ENCODE measurements around the gene SMYD1.
"Not testable (repeated sequence)": the region's sequence is repeated elsewhere in the genome, so short reads cannot be mapped to it uniquely, and the experiment has no call there.

Gene SMYD1

DNA sequence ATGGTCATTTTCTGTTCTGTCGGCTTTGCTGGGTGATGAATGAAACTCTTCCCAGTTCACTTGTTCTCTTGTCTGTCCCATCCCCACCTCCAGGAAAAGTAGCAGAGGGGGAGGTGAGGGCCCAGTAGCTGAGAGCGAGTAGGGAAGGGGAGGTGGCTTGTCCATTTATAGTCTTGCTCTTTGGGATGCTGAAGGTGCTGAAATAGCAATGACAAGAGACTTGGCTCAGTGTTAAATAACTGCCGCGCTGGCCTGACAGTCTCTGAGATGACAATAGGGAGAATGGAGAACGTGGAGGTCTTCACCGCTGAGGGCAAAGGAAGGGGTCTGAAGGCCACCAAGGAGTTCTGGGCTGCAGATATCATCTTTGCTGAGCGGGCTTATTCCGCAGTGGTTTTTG lies at the start of gene SMYD1:
Gene SMYD1, plus strand, starts transcription at position 228 of the 400 bp plus-strand sequence. Its CDS starts 40 bp downstream, at position 268.
- no peaks in the 10 kb centered on the region for H3K36me3 ChIP-seq (ENCODE audit: control insufficient read depth, insufficient read depth, low read length)
- no peak within 1 kb of the TSS for H3K9ac ChIP-seq
- H3K4me3 ChIP-seq (ENCODE audit: low read depth, low read length), result no peak within 1 kb of the TSS
- no peak within 1 kb of the TSS for H3K27ac ChIP-seq
- no peaks in the 10 kb centered on the region for H3K27me3 ChIP-seq (ENCODE audit: control insufficient read depth, insufficient read depth, low read length)
- no peaks in the 10 kb centered on the region for H3K9me3 ChIP-seq (ENCODE audit: control insufficient read depth, low read length)
- H3K79me2 ChIP-seq, result no peaks in the 10 kb centered on the region
- peaks cover 4% of the 10 kb centered on the region for H3K4me1 ChIP-seq
- peak within 1 kb of the TSS; percentile 65 for H2AFZ ChIP-seq
- H3K4me2 ChIP-seq (ENCODE audit: low read length), result no peak within 1 kb of the TSS
- TF ChIP-seq, protein P1, sequence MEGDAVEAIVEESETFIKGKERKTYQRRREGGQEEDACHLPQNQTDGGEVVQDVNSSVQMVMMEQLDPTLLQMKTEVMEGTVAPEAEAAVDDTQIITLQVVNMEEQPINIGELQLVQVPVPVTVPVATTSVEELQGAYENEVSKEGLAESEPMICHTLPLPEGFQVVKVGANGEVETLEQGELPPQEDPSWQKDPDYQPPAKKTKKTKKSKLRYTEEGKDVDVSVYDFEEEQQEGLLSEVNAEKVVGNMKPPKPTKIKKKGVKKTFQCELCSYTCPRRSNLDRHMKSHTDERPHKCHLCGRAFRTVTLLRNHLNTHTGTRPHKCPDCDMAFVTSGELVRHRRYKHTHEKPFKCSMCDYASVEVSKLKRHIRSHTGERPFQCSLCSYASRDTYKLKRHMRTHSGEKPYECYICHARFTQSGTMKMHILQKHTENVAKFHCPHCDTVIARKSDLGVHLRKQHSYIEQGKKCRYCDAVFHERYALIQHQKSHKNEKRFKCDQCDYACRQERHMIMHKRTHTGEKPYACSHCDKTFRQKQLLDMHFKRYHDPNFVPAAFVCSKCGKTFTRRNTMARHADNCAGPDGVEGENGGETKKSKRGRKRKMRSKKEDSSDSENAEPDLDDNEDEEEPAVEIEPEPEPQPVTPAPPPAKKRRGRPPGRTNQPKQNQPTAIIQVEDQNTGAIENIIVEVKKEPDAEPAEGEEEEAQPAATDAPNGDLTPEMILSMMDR (IDR thresholded peaks at IDR 0.05), result no peak

GRCh38 chr2:88018077-88018805 lies 49.4 kb upstream of the SMYD1 start:
- not testable (repeated sequence) for H3K4me2 ChIP-seq (ENCODE audit: low read length); H3K27me3 ChIP-seq (ENCODE audit: control insufficient read depth, insufficient read depth, low read length); H2AFZ ChIP-seq; H3K4me1 ChIP-seq; H3K79me2 ChIP-seq; H3K27ac ChIP-seq; H3K9me3 ChIP-seq (ENCODE audit: control insufficient read depth, low read length); H3K36me3 ChIP-seq (ENCODE audit: control insufficient read depth, insufficient read depth, low read length); H3K4me3 ChIP-seq (ENCODE audit: low read depth, low read length); H3K9ac ChIP-seq

GRCh38 chr2:88018909-88019308 lies 48.7 kb upstream of the SMYD1 start:
- Histone ChIP-seq H3K4me1 (no peaks in the 10 kb centered on the region), H3K27ac (no peak overlapping the region), H3K9me3 (ENCODE audit: control insufficient read depth, low read length) (no peaks in the 10 kb centered on the region), H3K79me2 (no peaks in the 10 kb centered on the region), H3K4me3 (ENCODE audit: low read depth, low read length) (no peak overlapping the region), H2AFZ (no peak overlapping the region), H3K36me3 (ENCODE audit: control insufficient read depth, insufficient read depth, low read length) (no peaks in the 10 kb centered on the region), H3K4me2 (ENCODE audit: low read length) (no peak overlapping the region), H3K27me3 (ENCODE audit: control insufficient read depth, insufficient read depth, low read length) (no peaks in the 10 kb centered on the region), H3K9ac (no peak overlapping the region)
- TF ChIP-seq, protein P1 (IDR thresholded peaks at IDR 0.05), result no peak

- Histone ChIP-seq H3K9ac (no peak overlapping the region), H3K9me3 (ENCODE audit: control insufficient read depth, low read length) (no peaks in the 10 kb centered on the region), H2AFZ (no peak overlapping the region), H3K4me3 (ENCODE audit: low read depth, low read length) (no peak overlapping the region), H3K4me1 (no peaks in the 10 kb centered on the region), H3K27me3 (ENCODE audit: control insufficient read depth, insufficient read depth, low read length) (no peaks in the 10 kb centered on the region), H3K36me3 (ENCODE audit: control insufficient read depth, insufficient read depth, low read length) (no peaks in the 10 kb centered on the region), H3K79me2 (no peaks in the 10 kb centered on the region), H3K27ac (no peak overlapping the region), H3K4me2 (ENCODE audit: low read length) (no peak overlapping the region)
- TF ChIP-seq, protein P1 (IDR thresholded peaks at IDR 0.05), result no peak
Measured at GRCh38 chr2:88019985-88020384, 47.6 kb upstream of the SMYD1 start.

DNA sequence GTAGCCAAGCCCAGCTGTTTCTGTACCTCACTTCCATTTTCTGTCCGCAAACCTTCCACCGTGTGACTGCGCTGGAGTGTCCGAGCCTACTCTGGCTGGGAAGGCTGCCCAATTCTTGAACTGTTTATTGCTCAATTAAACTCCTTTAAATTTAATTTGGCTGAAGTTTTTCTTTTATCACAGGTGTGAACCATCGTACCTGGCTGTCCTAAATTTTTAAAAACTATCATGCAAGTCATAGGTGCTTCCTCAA lies 45.0 kb upstream of the SMYD1 start:
- no peak overlapping the region for H3K27ac ChIP-seq
- no peak overlapping the region for H3K4me2 ChIP-seq (ENCODE audit: low read length)
- H3K9me3 ChIP-seq (ENCODE audit: control insufficient read depth, low read length), result no peaks in the 10 kb centered on the region
- H3K9ac ChIP-seq, result no peak overlapping the region
- no peak overlapping the region for H3K4me3 ChIP-seq (ENCODE audit: low read depth, low read length)
- no peaks in the 10 kb centered on the region for H3K27me3 ChIP-seq (ENCODE audit: control insufficient read depth, insufficient read depth, low read length)
- no peak overlapping the region for H2AFZ ChIP-seq
- H3K79me2 ChIP-seq, result no peaks in the 10 kb centered on the region
- H3K36me3 ChIP-seq (ENCODE audit: control insufficient read depth, insufficient read depth, low read length), result no peaks in the 10 kb centered on the region
- no peaks in the 10 kb centered on the region for H3K4me1 ChIP-seq
- TF ChIP-seq, protein P1 (IDR thresholded peaks at IDR 0.05), result no peak

All from parathyroid adenoma (tissue), 2 donors.